Retina (tissue), 1 donor: ENCODE data around the gene MRPL52.
"Not testable (repeated sequence)": the region's sequence is repeated elsewhere in the genome, so short reads cannot be mapped to it uniquely, and the experiment has no call there.

ENCODE experiments used
- DNase-seq: peaks from one replicate; pipeline ENCODE4 v3.0.0-alpha.2; 2016

Gene MRPL52

GRCh38 chr14:22854963-22855724, 25.5 kb downstream of the MRPL52 start:
- no peak for DNase-seq

GRCh38 chr14:22856428-22856827, 26.7 kb downstream of the MRPL52 start:
- no peak for DNase-seq

GRCh38 chr14:22860377-22860776, 30.7 kb downstream of the MRPL52 start:
- DNase-seq, result not testable (repeated sequence)

- no peak for DNase-seq
Observed at GRCh38 chr14:22861651-22862050, 32.0 kb downstream of the MRPL52 start.

GRCh38 chr14:22864979-22865378, 35.3 kb downstream of the MRPL52 start:
- no peak for DNase-seq

GRCh38 chr14:22865424-22866405, 36.0 kb downstream of the MRPL52 start:
- no peak for DNase-seq

GRCh38 chr14:22866874-22867273, 37.2 kb downstream of the MRPL52 start:
- no peak for DNase-seq

GRCh38 chr14:22870811-22871223, 41.1 kb downstream of the MRPL52 start:
- DNase-seq, result no peak

- peak; percentile 90 for DNase-seq
Observed at GRCh38 chr14:22871224-22872032, 41.7 kb downstream of the MRPL52 start, which contains the start of gene LRP10. TSS of gene LRP10 (plus strand) at chr14:22871740. CDS start at chr14:22872304, 564 bp downstream.

- peak; percentile 88 for DNase-seq
Observed at GRCh38 chr14:22872033-22872832, 42.5 kb downstream of the MRPL52 start.

- DNase-seq, result no peak
Observed at GRCh38 chr14:22872833-22873520, 43.3 kb downstream of the MRPL52 start.

- DNase-seq, result no peak
Observed at GRCh38 chr14:22875003-22875747, 45.5 kb downstream of the MRPL52 start.

- no peak for DNase-seq
Observed at GRCh38 chr14:22875748-22876319, 46.1 kb downstream of the MRPL52 start.

- no peak for DNase-seq
Observed at GRCh38 chr14:22877000-22877501, 47.4 kb downstream of the MRPL52 start.

- no peak for DNase-seq
Observed at GRCh38 chr14:22878271-22879246, 48.9 kb downstream of the MRPL52 start.

- DNase-seq, result no peak
Observed at GRCh38 chr14:22882064-22882463, 52.4 kb downstream of the MRPL52 start.

- peak; percentile 84 for DNase-seq
Observed at GRCh38 chr14:22882529-22883172, 53.0 kb downstream of the MRPL52 start.
